KBM-7 (cell line): ENCODE results near the gene FAM3A.
A peak's percentile ranks its signal among the peaks of the same experiment; 100 is the strongest.
"Not testable (repeated sequence)": the region's sequence is repeated elsewhere in the genome, so short reads cannot be mapped to it uniquely, and the experiment has no call there.

Source experiments
- DNase-seq: peaks from one replicate; pipeline ENCODE4 v3.0.0-alpha.2; 2015
- in situ Hi-C: fragments of 300-500 bp; cut with MboI; formaldehyde crosslinking; loops from 2 replicates; pipeline ENCODE4 v1.14.3; 2020; ENCODE audit warnings: low sequenced_read_pairs, low pct_unique_long_range_greater_than_20kb, mixed read lengths

The FAM3A gene

DNA sequence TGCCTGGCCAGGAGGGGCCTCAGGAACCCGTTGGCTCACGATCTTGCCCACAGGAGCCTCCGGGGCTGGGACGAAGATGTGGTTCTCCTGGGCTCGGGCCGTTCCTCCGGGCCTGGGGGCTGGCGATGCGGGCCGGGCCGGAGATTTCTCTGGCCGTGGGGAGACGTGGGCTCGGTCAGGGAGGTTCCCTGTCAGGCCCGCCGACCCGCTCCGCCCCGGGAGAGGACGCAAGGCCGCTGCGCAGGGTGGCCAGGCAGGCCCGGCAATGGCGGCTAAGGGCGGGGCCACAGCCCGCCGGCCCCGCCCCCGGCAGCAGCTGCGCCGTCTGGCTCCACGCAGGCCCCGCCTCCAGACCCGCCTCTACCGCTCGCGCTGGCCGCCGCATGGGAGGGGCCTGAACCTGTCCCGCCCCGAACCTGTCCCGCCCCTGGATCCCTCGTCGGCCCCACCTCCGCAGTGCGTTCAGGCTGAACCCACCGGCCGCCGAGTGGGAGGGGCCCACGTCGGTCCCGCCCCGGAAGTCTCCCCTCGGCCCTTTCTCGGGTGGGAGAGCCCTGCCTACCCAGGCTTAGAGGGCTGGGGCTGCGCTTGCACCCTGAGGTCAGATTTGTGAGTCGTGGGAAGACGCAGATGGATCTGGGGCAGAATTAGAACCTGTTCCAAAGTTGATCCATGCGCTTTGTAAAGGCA is at the start of gene FAM3A:
Gene FAM3A (minus strand): TSS at position 267 of the 690 bp plus-strand sequence. CDS start 460 bp downstream, outside the sequence.
- peak; percentile 91 for DNase-seq
- in situ Hi-C loops, result no loop called here

DNA sequence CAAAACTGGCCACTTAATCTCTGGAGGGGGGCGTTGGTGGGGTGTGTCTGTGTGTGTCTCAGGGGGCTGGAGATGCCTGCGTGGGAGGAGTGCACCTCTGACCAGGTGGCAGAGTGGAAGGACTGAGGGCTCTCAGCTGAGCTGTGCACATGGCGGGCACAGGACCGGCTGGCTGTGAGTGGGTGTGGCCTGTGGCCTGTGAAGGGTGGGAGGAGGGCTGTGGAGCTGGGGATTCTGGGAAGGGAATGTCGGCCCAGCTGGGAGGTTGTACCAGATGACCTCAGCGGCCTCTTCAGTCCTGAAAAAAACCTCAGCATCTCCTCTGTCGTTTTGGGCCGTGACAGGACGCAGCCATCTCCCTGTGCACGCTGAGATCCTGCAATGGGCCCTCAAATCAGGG is 46.3 kb upstream of the FAM3A start:
- in situ Hi-C loops, DNase-seq: not testable (repeated sequence)

- DNase-seq, in situ Hi-C loops: not testable (repeated sequence)
These were observed 44.3 kb upstream of the FAM3A start for GRCh38 chrX:154560326-154560725.

- in situ Hi-C loops, DNase-seq: not testable (repeated sequence)
These were observed 42.9 kb upstream of the FAM3A start for GRCh38 chrX:154558896-154559295.

DNA sequence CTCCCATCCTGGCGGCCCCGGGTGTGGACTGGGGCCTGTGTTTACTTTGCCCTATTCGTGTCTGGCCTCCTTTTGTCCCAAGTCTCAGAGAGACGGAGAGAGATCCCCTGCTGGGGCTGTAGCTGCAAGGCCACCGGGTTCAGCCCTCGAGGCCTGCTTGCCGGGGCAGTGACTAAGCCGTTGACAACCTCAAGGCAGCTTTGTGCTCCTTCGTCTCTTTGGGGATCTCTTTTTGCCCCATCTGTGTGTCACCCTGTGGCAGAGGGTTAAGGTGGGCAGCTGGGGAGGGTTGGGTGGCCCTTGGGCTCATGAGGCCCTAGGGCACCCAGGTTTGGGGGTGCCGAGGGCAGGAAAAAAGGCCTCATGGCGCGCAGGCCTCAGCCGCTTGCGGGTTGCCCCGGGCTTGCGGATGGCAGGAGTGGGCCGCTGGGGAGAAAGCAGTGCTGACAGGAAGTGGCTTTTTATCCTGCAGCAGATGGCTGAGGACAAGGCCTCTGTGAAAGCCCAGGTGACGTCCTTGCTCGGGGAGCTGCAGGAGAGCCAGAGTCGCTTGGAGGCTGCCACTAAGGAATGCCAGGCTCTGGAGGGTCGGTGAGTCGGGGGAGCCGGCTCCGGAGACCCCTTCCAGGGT is 42.1 kb upstream of the FAM3A start:
- DNase-seq, in situ Hi-C loops: not testable (repeated sequence)

GRCh38 chrX:154552112-154552806 is 36.2 kb upstream of the FAM3A start:
- in situ Hi-C loops, result not testable (repeated sequence)
- DNase-seq, result peak; percentile 31

- DNase-seq, result no peak
- in situ Hi-C loops, result no loop called here
These were observed 33.7 kb upstream of the FAM3A start for GRCh38 chrX:154549766-154550165.

- no peak for DNase-seq
- in situ Hi-C loops, result no loop called here
These were observed 31.9 kb upstream of the FAM3A start for GRCh38 chrX:154548028-154548316.

DNA sequence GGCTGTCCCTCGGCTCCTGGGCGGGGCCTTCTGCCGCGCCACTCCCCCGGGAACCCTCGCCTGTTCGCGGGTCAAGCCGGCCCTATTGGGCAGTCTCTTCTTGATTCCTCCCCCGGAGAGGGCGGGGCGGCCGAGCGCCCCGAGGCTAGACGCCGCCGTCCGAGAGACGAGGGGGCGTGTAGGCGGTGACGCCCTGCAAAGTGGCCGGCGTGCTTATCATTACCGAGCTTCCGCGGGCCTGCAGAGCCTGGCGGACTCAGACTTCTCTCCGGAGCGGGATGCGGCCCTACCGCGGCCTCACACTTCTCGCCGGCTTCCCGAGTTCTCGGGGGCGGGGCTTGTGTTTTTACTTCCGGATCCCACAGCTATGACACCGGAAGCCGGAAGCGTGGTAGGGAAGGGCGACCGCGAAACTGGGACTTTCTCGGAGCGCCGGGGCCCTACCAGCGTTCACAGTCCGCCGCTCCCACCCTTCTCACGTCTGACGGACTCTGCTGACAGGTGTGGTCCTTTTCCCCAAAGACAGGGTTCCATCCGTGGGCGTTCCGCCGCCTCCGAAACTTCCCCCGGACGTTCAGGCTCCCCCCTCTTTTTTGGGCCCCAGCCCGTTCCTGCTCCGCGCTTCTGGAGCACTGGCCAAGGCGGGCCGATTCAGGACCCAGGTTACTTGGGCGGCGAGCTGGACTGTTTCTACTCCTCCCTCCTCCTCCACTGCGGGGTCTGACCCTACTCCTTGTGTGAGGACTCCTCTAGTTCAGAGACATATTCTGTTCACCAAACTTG is 31.4 kb upstream of the FAM3A start, which contains the start of gene IKBKG:
Gene IKBKG (plus strand): TSS at position 376 of the 783 bp plus-strand sequence. CDS start 4,383 bp downstream, outside the sequence.
- peak; percentile 96 for DNase-seq
- in situ Hi-C loops, result no loop called here

DNA sequence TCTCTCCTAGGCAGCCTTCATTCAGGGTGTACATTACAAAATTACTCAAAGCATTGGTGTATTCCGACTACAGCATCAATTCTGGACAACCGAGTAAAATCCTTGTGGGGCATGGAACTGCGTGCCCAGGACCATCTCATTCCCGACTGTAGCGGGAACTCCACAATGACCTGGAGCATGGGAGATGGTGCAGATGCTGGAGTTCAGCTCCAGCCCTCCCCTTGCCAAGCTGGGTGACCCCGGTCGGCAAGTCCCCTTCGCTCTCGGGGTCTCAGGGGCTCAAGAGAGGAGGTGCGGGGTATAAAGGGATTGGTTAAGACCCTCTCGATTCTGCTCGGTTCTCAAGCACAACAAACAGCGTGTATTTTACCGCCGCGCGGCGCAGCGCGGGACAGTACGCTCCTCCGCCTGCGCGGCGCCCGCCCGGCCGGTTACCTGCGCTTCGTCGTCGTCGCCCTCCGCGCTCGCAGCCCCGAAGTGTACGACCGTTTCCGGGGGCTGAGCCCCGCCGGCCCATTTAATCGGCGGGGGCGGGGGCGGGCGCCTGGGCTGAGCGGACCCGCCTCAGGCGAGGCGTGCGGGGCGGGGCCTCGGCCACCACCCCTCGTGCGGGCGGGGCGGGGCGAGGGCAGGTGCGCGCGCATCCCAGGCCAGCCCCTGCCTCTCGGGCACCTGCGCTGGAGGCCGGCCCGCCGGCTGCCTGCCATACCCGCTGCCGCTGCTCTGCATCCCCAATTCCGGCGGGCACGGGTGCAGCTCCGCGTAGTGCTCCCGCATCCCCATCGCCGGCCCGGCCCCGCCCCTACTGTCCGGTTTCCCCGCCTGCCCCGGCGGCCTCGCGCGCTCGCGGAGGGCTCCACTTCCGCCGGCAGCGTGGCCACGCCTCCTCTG is 30.6 kb upstream of the FAM3A start, which contains the start of gene G6PD:
Gene G6PD (minus strand): TSS at position 493 of the 891 bp plus-strand sequence. CDS start 691 bp downstream, outside the sequence.
- DNase-seq, result no peak
- in situ Hi-C loops, result no loop called here

- DNase-seq, result no peak
- in situ Hi-C loops, result no loop called here
These were observed 29.7 kb upstream of the FAM3A start for GRCh38 chrX:154545673-154546274.

DNA sequence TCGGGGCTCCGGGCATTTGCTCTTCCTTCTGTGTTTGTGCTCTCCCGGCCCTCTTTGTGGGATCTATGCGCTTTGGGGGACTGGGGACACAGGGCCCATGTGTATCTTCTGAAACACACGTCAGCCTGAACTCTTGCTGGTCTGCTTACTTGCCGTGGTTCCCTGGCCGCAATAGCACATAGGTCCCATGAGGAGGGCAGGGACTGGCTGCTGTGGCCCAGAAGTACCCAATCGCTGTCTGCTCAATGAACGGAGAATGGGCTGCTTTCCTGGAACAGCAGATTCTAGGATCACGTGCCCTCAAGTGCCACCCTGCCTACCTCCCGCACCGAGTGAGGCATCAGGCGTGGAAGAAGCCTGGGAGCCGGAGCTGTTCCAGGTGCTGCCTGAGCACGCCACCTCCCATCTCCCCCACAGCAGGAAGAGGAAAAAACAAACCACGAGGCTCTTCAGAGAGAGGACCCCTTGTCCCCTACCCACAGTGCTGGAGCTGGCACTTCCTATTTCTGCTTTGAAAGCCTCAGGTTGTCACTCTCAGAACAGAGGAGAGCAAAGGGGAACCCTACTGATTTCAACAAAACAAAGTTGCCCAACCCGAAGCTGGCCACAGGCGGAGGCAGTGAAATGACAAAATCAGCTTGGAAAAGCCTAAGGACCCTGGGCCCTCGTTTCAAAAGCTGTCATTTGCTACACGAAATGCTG is 26.8 kb upstream of the FAM3A start:
- in situ Hi-C loops, result no loop called here

GRCh38 chrX:154541896-154542722 is 26.1 kb upstream of the FAM3A start:
- peak; percentile 94 for DNase-seq
- in situ Hi-C loops, result no loop called here

More for the DNA sequence above, 26.8 kb upstream of the FAM3A start:
- peak; percentile 93 for DNase-seq

DNA sequence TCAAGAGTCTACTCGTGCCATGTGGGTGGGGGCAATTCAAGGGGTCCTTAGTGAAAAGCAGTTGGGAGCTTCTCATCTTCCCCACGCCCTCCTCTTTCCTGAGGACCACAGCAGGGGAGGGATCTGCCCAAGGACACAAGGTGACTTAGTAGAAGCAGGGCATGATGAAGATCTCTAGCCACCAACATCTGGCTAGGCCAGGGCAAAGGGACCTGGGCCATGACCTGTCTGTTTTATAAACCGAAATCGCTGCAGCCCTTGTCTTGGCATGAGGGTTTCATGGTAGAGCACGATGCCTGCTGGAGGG is 25.5 kb upstream of the FAM3A start:
- in situ Hi-C loops, result no loop called here
- no peak for DNase-seq

DNA sequence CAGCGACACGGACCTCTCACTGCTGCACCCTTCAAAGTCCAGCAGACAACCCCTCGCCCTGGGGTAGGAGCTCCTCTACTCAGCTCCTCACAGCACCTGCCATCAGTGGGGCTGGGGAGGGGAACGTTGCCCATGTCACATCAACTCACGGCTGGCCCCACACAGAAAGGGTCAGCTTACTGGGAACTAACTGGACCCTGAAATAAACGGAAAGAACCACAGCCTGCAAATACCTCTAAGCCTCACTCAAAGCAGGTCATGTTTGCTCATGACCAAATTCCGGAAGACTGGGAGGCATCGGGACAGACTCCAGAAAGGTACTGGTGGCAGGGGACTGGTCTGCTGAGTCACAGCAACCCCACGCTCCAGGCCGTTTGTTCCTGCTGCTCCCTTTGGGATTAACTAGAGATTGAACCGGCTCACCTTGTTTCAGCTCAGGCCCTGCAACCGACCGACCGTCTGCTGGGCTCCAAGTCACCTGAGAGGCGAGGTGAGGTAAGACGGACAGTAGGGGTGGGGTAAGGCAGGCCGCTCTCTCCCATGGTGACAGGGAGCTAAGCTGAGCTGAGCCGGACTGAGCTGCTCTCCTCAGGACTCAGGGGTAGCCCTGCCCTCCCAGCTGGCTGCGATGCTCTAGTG is 25.0 kb upstream of the FAM3A start:
- no peak for DNase-seq
- in situ Hi-C loops, result no loop called here

GRCh38 chrX:154540365-154540764 is 24.3 kb upstream of the FAM3A start:
- in situ Hi-C loops, DNase-seq: not testable (repeated sequence)
